Trophoblast cell (in vitro differentiated cells and primary cell): Measurements from ENCODE around the gene HDAC3.

Experiments
- DNase-seq, 2 donors: peaks; one replicate each; pipeline ENCODE4 v3.0.0-alpha.2; 2016
- H2AFZ ChIP-seq: 2 replicates; pipeline ENCODE4 v1.6.1; 2013; ENCODE audit warnings: low read length, moderate library complexity, mild to moderate bottlenecking; ENCODE audit not compliant: insufficient read depth, poor library complexity
- H2AK5ac ChIP-seq: 2 replicates; pipeline ENCODE4 v1.6.1; 2013; ENCODE audit warnings: mild to moderate bottlenecking, low read length
- H2BK120ac ChIP-seq: 2 replicates; pipeline ENCODE4 v1.6.1; 2013; ENCODE audit warnings: low read length, mild to moderate bottlenecking, moderate library complexity; ENCODE audit not compliant: insufficient read depth, poor library complexity
- H2BK12ac ChIP-seq: 2 replicates; pipeline ENCODE4 v1.6.1; 2013; ENCODE audit warnings: mild to moderate bottlenecking, low read length, moderate library complexity
- H2BK5ac ChIP-seq: 2 replicates; pipeline ENCODE4 v1.6.1; 2013; ENCODE audit warnings: low read length, low read depth, moderate library complexity, mild to moderate bottlenecking; ENCODE audit not compliant: poor library complexity
- H3K14ac ChIP-seq: 2 replicates; pipeline ENCODE4 v1.6.1; 2013; ENCODE audit warnings: mild to moderate bottlenecking, low read length
- H3K18ac ChIP-seq: 2 replicates; pipeline ENCODE4 v1.6.1; 2013; ENCODE audit warnings: mild to moderate bottlenecking, low read length
- H3K23ac ChIP-seq: 2 replicates; pipeline ENCODE4 v1.6.1; 2013; ENCODE audit warnings: low read length
- H3K27ac ChIP-seq: 2 replicates; pipeline ENCODE4 v1.5.1; 2013; ENCODE audit warnings: low read depth, mild to moderate bottlenecking, inconsistent platforms, low read length, moderate library complexity
- H3K27me3 ChIP-seq: 2 replicates; pipeline ENCODE4 v1.6.1; 2013; ENCODE audit warnings: inconsistent platforms, mild to moderate bottlenecking, low read length, moderate library complexity; ENCODE audit not compliant: insufficient read depth
- H3K36me3 ChIP-seq, 2 experiments: 1 replicate in 1 of 2; 2 replicates in 1 of 2; pipeline ENCODE4 v1.6.1; 2013; ENCODE audit warnings: low read length in 2 of 2, mild to moderate bottlenecking in 2 of 2, moderate library complexity in 1 of 2; ENCODE audit not compliant: insufficient read depth in 2 of 2, control insufficient read depth in 1 of 2
- H3K4ac ChIP-seq: 2 replicates; pipeline ENCODE4 v1.6.1; 2013; ENCODE audit warnings: low read depth, mild to moderate bottlenecking, low read length, moderate library complexity
- H3K4me1 ChIP-seq, 2 experiments: 1 replicate in 1 of 2; 2 replicates in 1 of 2; pipeline ENCODE4 v1.6.1; 2013; ENCODE audit warnings: low read length in 2 of 2, mild to moderate bottlenecking in 2 of 2, moderate library complexity in 1 of 2; ENCODE audit not compliant: insufficient read depth in 2 of 2, control insufficient read depth in 1 of 2
- H3K4me2 ChIP-seq: 2 replicates; pipeline ENCODE4 v1.6.1; 2013; ENCODE audit warnings: inconsistent platforms, mild to moderate bottlenecking, low read length, moderate library complexity
- H3K4me3 ChIP-seq: 2 replicates; pipeline ENCODE4 v1.5.1; 2013; ENCODE audit warnings: mild to moderate bottlenecking, low read depth, low read length, inconsistent platforms
- H3K79me1 ChIP-seq: one replicate; pipeline ENCODE4 v1.6.1; 2013; ENCODE audit warnings: low read length
- H3K79me2 ChIP-seq: 2 replicates; pipeline ENCODE4 v1.6.1; 2013; ENCODE audit warnings: low read length, mild to moderate bottlenecking; ENCODE audit not compliant: control insufficient read depth, insufficient read depth, poor library complexity
- H3K9ac ChIP-seq: 2 replicates; pipeline ENCODE4 v1.6.1; 2013; ENCODE audit warnings: mild to moderate bottlenecking, low read length
- H3K9me3 ChIP-seq: 2 replicates; pipeline ENCODE4 v1.6.1; 2013; ENCODE audit warnings: low read depth, mild to moderate bottlenecking, control low read depth, inconsistent platforms, low read length; ENCODE audit not compliant: insufficient read depth
- H4K12ac ChIP-seq: 2 replicates; pipeline ENCODE4 v1.6.1; 2013; ENCODE audit warnings: low read depth, mild to moderate bottlenecking, low read length, moderate library complexity
- H4K8ac ChIP-seq: 2 replicates; pipeline ENCODE4 v1.6.1; 2013; ENCODE audit warnings: low read depth, mild to moderate bottlenecking, low read length, moderate library complexity
- H4K91ac ChIP-seq: one replicate; pipeline ENCODE4 v1.6.1; 2013; ENCODE audit warnings: low read depth, mild to moderate bottlenecking, low read length, moderate library complexity
- WGBS: extraction: QIAGEN DNeasy Blood & Tissue Kit; methylation state at CpG from one replicate; pipeline ENCODE4 v1.1.7; 2013; ENCODE audit warnings: missing lambda C conversion rate; ENCODE audit not compliant: insufficient read length, insufficient coverage; ENCODE audit errors: extremely low coverage; 5-methylcytosine and 5-hydroxymethylcytosine counted together

Gene HDAC3

GRCh38 chr5:141637123-141637766 is 596 bp upstream of the HDAC3 start:
- WGBS = no CpG with 5 or more reads among the region's 63 CpGs
- Histone ChIP-seq H3K36me3 (peaks cover 7 to 15% of the 10 kb centered on the region in 2 experiments), H2BK5ac (no peak overlapping the region)

GRCh38 chr5:141636106-141636412 is 590 bp downstream of the HDAC3 start:
- H3K9ac ChIP-seq = peak overlapping the region; percentile 99
- no peak overlapping the region for H4K91ac ChIP-seq
- peaks cover 2% of the 10 kb centered on the region for H3K9me3 ChIP-seq
- peak overlapping the region; percentile 84 for H3K4ac ChIP-seq
- H3K27me3 ChIP-seq = no peaks in the 10 kb centered on the region
- peaks cover 6% of the 10 kb centered on the region for H3K79me2 ChIP-seq
- H3K36me3 ChIP-seq = peaks cover 7 to 12% of the 10 kb centered on the region in 2 experiments
- H3K23ac ChIP-seq = no peak overlapping the region
- H3K14ac ChIP-seq = no peak overlapping the region
- no peak overlapping the region for H2BK120ac ChIP-seq
- H2AFZ ChIP-seq = peak overlapping the region; percentile 20
- DNase-seq = no peak
- H2AK5ac ChIP-seq = no peak overlapping the region
- no peak overlapping the region for H2BK5ac ChIP-seq
- no peak overlapping the region for H4K12ac ChIP-seq
- H3K4me1 ChIP-seq = peaks cover 6 to 15% of the 10 kb centered on the region in 2 experiments
- peak overlapping the region; percentile 93 for H3K4me3 ChIP-seq
- no CpG with 5 or more reads among the region's 4 CpGs for WGBS
- H3K79me1 ChIP-seq = peaks cover 7% of the 10 kb centered on the region
- H4K8ac ChIP-seq = no peak overlapping the region
- peak overlapping the region; percentile 69 for H3K4me2 ChIP-seq
- H3K18ac ChIP-seq = peak overlapping the region; percentile 93
- H2BK12ac ChIP-seq = no peak overlapping the region
- no peak overlapping the region for H3K27ac ChIP-seq

More at GRCh38 chr5:141637123-141637766, 596 bp upstream of the HDAC3 start:
- Histone ChIP-seq H4K8ac (peak overlapping the region; percentile 19), H3K79me2 (peaks cover 6% of the 10 kb centered on the region), H2BK12ac (no peak overlapping the region), H2AFZ (peak overlapping the region; percentile 72), H2AK5ac (no peak overlapping the region), H3K4me3 (peak overlapping the region; percentile 71), H3K27ac (no peak overlapping the region), H4K12ac (no peak overlapping the region), H4K91ac (no peak overlapping the region), H3K9ac (peak overlapping the region; percentile 10), H3K4me1 (peaks cover 6 to 15% of the 10 kb centered on the region in 2 experiments), H2BK120ac (no peak overlapping the region), H3K9me3 (peaks cover 2% of the 10 kb centered on the region), H3K4me2 (peak overlapping the region; percentile 95), H3K23ac (no peak overlapping the region), H3K79me1 (peaks cover 7% of the 10 kb centered on the region), H3K18ac (no peak overlapping the region), H3K27me3 (no peaks in the 10 kb centered on the region), H3K4ac (no peak overlapping the region), H3K14ac (no peak overlapping the region)
- peak; percentile 71 to 75 for DNase-seq

GRCh38 chr5:141635646-141636045 is 1.0 kb downstream of the HDAC3 start:
- Histone ChIP-seq H2BK5ac (no peak overlapping the region), H2BK120ac (no peak overlapping the region), H3K9ac (no peak overlapping the region), H3K4ac (peak overlapping the region; percentile 41), H2BK12ac (no peak overlapping the region), H3K14ac (no peak overlapping the region), H3K27me3 (no peaks in the 10 kb centered on the region), H3K18ac (no peak overlapping the region), H3K4me3 (no peak overlapping the region), H3K23ac (no peak overlapping the region), H3K79me2 (peaks cover 6% of the 10 kb centered on the region), H4K8ac (no peak overlapping the region), H4K12ac (no peak overlapping the region), H2AFZ (peak overlapping the region; percentile 20), H3K79me1 (peaks cover 7% of the 10 kb centered on the region), H3K4me1 (peaks cover 6 to 15% of the 10 kb centered on the region in 2 experiments), H4K91ac (no peak overlapping the region), H3K9me3 (no peaks in the 10 kb centered on the region), H3K4me2 (peak overlapping the region; percentile 69), H2AK5ac (no peak overlapping the region), H3K27ac (no peak overlapping the region), H3K36me3 (peaks cover 4 to 8% of the 10 kb centered on the region in 2 experiments)
- no CpG with 5 or more reads among the region's 7 CpGs for WGBS
- DNase-seq = no peak

- no peak overlapping the region for H3K18ac ChIP-seq
Observed at GRCh38 chr5:141634720-141635119, 1.9 kb downstream of the HDAC3 start.

More at GRCh38 chr5:141634720-141635119, 1.9 kb downstream of the HDAC3 start:
- H4K12ac ChIP-seq = no peak overlapping the region
- no peak overlapping the region for H3K4me3 ChIP-seq
- H2BK120ac ChIP-seq = no peak overlapping the region
- no peak overlapping the region for H3K9ac ChIP-seq
- no peak overlapping the region for H3K23ac ChIP-seq
- peaks cover 6 to 15% of the 10 kb centered on the region in 2 experiments for H3K4me1 ChIP-seq
- no peaks in the 10 kb centered on the region for H3K9me3 ChIP-seq
- no peaks in the 10 kb centered on the region for H3K27me3 ChIP-seq
- H3K79me1 ChIP-seq = peaks cover 7% of the 10 kb centered on the region
- H3K79me2 ChIP-seq = peaks cover 6% of the 10 kb centered on the region
- H2BK5ac ChIP-seq = no peak overlapping the region
- H4K91ac ChIP-seq = no peak overlapping the region
- no peak overlapping the region for H2AK5ac ChIP-seq
- no peak overlapping the region for H3K14ac ChIP-seq
- peak overlapping the region; percentile 61 for H3K4ac ChIP-seq
- no peak overlapping the region for H2BK12ac ChIP-seq
- H3K36me3 ChIP-seq = peaks cover 6 to 9% of the 10 kb centered on the region in 2 experiments
- DNase-seq = no peak
- no peak overlapping the region for H2AFZ ChIP-seq
- H4K8ac ChIP-seq = no peak overlapping the region
- WGBS = no CpG with 5 or more reads among the region's 6 CpGs
- H3K27ac ChIP-seq = no peak overlapping the region
- no peak overlapping the region for H3K4me2 ChIP-seq
